ENCODE results near the gene MAGEA3.
"Not testable (repeated sequence)": the region's sequence is repeated elsewhere in the genome, so short reads cannot be mapped to it uniquely, and the experiment has no call there.

MAGEA3 gene

GRCh38 chrX:152697952-152698931 lies at the start of gene MAGEA3:
TSS of gene MAGEA3 (plus strand) at chrX:152698794. CDS start at chrX:152700833, 2,039 bp downstream.
- not testable (repeated sequence) for DNase-seq (ENCODE audit: low read depth); H3K4me3 ChIP-seq (ENCODE audit: low read length)

GRCh38 chrX:152652060-152652459 lies 46.5 kb upstream of the MAGEA3 start:
- no peak overlapping the region for H3K4me3 ChIP-seq (ENCODE audit: low read length)
- DNase-seq (ENCODE audit: low read depth): no peak
- TF ChIP-seq CTCF (conservative IDR thresholded peaks at IDR 0.05; ENCODE audit: low read depth, low read length): no peak

GRCh38 chrX:152652467-152652866 lies 46.1 kb upstream of the MAGEA3 start:
- TF ChIP-seq CTCF (conservative IDR thresholded peaks at IDR 0.05; ENCODE audit: low read depth, low read length): no peak
- no peak overlapping the region for H3K4me3 ChIP-seq (ENCODE audit: low read length)
- no peak for DNase-seq (ENCODE audit: low read depth)

GRCh38 chrX:152656087-152656486 lies 42.5 kb upstream of the MAGEA3 start:
- no peak for DNase-seq (ENCODE audit: low read depth)
- TF ChIP-seq CTCF (conservative IDR thresholded peaks at IDR 0.05; ENCODE audit: low read depth, low read length): no peak
- no peak overlapping the region for H3K4me3 ChIP-seq (ENCODE audit: low read length)

- no peak for TF ChIP-seq CTCF (conservative IDR thresholded peaks at IDR 0.05; ENCODE audit: low read depth, low read length)
- DNase-seq (ENCODE audit: low read depth): no peak
Measured at GRCh38 chrX:152656890-152657289, 41.7 kb upstream of the MAGEA3 start.

GRCh38 chrX:152658302-152658701 lies 40.3 kb upstream of the MAGEA3 start:
- DNase-seq (ENCODE audit: low read depth): no peak
- peak; percentile 24 for TF ChIP-seq CTCF (conservative IDR thresholded peaks at IDR 0.05; ENCODE audit: low read depth, low read length)
- H3K4me3 ChIP-seq (ENCODE audit: low read length): no peak overlapping the region

More at GRCh38 chrX:152656890-152657289, 41.7 kb upstream of the MAGEA3 start:
- no peak overlapping the region for H3K4me3 ChIP-seq (ENCODE audit: low read length)

GRCh38 chrX:152663086-152663485 lies 35.5 kb upstream of the MAGEA3 start:
- no peak for TF ChIP-seq CTCF (conservative IDR thresholded peaks at IDR 0.05; ENCODE audit: low read depth, low read length)
- DNase-seq (ENCODE audit: low read depth): no peak

More at GRCh38 chrX:152663086-152663485, 35.5 kb upstream of the MAGEA3 start:
- H3K4me3 ChIP-seq (ENCODE audit: low read length): no peak overlapping the region

All from retinal pigment epithelial cell (primary cell).